Tibial artery (tissue), 4 donors: ENCODE measurements around the gene TFIP11.

Experiments
- DNase-seq, 2 donors: peaks; one replicate each; pipeline ENCODE4 v3.0.0-alpha.2; 2019
- H3K27ac ChIP-seq, 2 donors: fragments of 200-600 bp; sonication (generic) in 1 of 2; 1 replicate in 1 of 2; 2 replicates in 1 of 2; pipeline ENCODE4 v1.5.1; 2018 to 2019; ENCODE audit warnings: mild to moderate bottlenecking in 1 of 2
- H3K27me3 ChIP-seq, 2 donors: fragments of 200-600 bp; sonication (generic) in 1 of 2; one replicate each; pipeline versions ENCODE4 v1.5.1 to v1.6.0; 2016 to 2019
- H3K36me3 ChIP-seq, 3 donors: fragments of 200-600 bp; sonication (generic) in 2 of 3; one replicate each; pipeline ENCODE4 v1.5.1; 2016 to 2019; ENCODE audit warnings: mild to moderate bottlenecking in 2 of 3
- H3K4me1 ChIP-seq, 4 donors: fragments of 200-600 bp; sonication (generic) in 2 of 4; 1 replicate in 3 of 4; 2 replicates in 1 of 4; pipeline ENCODE4 v1.5.1; 2016 to 2019
- H3K4me3 ChIP-seq, 2 donors: fragments of 200-600 bp; sonication (generic) in 1 of 2; 1 replicate in 1 of 2; 2 replicates in 1 of 2; pipeline ENCODE4 v1.5.1; 2018 to 2019; ENCODE audit warnings: mild to moderate bottlenecking in 2 of 2
- H3K9me3 ChIP-seq, 3 donors: fragments of 200-600 bp; sonication (generic) in 1 of 3; one replicate each; pipeline ENCODE4 v1.5.1; 2016 to 2019
- intact Hi-C: fragments of 100-400 bp; cut with DNase I; formaldehyde crosslinking; loops from one replicate; pipeline ENCODE4 v1.15.0; 2023; ENCODE audit warnings: low total_unique reads
- TF ChIP-seq, protein P1 (sequence below), 2 experiments: fragments of 200-600 bp in 1 of 2; fragments of 450-650 bp in 1 of 2; IDR thresholded peaks; one replicate each; pipeline ENCODE4 v1.5.1; 2017 to 2019; ENCODE audit warnings: antibody characterized with exemption in 2 of 2, mild to moderate bottlenecking in 1 of 2, moderate library complexity in 1 of 2

Gene TFIP11

DNA sequence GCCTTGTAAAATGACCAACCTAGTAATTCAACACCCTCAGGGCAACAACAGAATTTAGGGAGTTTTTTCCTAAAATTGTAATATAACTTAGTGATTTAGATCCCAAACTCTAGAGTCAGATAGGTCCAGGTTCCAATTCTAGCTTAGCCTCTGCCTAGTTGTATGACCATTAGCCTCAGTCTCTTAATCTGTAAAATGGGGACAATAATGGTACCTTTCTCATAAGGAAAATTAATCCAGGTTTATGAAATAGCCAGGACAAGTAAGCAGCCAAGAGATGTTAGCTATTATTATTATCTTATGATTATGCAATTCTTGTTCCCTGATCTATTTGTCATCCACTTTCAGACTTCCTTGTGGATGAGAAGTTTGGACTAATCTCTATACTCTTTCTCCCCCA, 4.1 kb downstream of the TFIP11 start:
- peaks cover 59 to 68% (median 64%) of the 10 kb centered on the region in 3 donors for H3K36me3 ChIP-seq
- no peak overlapping the region for H3K4me3 ChIP-seq
- H3K27me3 ChIP-seq, result no peaks in the 10 kb centered on the region
- H3K9me3 ChIP-seq, result no peaks in the 10 kb centered on the region
- no peak for DNase-seq
- intact Hi-C loops, result no loop called here
- no peak overlapping the region for H3K27ac ChIP-seq
- TF ChIP-seq, protein P1, sequence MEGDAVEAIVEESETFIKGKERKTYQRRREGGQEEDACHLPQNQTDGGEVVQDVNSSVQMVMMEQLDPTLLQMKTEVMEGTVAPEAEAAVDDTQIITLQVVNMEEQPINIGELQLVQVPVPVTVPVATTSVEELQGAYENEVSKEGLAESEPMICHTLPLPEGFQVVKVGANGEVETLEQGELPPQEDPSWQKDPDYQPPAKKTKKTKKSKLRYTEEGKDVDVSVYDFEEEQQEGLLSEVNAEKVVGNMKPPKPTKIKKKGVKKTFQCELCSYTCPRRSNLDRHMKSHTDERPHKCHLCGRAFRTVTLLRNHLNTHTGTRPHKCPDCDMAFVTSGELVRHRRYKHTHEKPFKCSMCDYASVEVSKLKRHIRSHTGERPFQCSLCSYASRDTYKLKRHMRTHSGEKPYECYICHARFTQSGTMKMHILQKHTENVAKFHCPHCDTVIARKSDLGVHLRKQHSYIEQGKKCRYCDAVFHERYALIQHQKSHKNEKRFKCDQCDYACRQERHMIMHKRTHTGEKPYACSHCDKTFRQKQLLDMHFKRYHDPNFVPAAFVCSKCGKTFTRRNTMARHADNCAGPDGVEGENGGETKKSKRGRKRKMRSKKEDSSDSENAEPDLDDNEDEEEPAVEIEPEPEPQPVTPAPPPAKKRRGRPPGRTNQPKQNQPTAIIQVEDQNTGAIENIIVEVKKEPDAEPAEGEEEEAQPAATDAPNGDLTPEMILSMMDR (IDR thresholded peaks at IDR 0.05), result no peak
- peaks cover 0 to 20% (median 16%) of the 10 kb centered on the region in 4 donors for H3K4me1 ChIP-seq

DNA sequence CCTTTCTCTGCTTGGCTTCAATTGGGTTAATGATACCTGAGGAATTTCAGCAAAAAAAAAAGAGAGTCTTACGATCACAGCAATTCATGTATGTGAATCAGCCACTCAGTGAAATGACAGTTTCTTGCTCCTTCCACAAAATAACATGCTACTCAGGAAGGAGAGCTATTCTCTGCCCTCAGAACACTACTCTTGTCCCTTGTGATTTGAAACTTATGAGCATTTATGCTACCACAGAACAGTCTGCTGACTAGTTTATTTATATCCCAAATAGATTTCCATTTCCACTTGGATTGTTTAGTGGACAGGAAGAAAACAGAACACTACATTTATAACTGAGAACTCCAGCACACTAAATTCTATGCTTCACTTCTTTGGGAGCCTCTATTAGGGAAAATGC, 8.5 kb downstream of the TFIP11 start:
- Histone ChIP-seq H3K27ac (no peak overlapping the region), H3K9me3 (no peaks in the 10 kb centered on the region), H3K36me3 (peaks cover 91 to 98% (median 94%) of the 10 kb centered on the region in 3 donors), H3K27me3 (no peaks in the 10 kb centered on the region), H3K4me1 (no peaks in the 10 kb centered on the region), H3K4me3 (no peak overlapping the region)
- DNase-seq, result no peak
- intact Hi-C loops, result no loop called here
- TF ChIP-seq, protein P1 (IDR thresholded peaks at IDR 0.05), result no peak

DNA sequence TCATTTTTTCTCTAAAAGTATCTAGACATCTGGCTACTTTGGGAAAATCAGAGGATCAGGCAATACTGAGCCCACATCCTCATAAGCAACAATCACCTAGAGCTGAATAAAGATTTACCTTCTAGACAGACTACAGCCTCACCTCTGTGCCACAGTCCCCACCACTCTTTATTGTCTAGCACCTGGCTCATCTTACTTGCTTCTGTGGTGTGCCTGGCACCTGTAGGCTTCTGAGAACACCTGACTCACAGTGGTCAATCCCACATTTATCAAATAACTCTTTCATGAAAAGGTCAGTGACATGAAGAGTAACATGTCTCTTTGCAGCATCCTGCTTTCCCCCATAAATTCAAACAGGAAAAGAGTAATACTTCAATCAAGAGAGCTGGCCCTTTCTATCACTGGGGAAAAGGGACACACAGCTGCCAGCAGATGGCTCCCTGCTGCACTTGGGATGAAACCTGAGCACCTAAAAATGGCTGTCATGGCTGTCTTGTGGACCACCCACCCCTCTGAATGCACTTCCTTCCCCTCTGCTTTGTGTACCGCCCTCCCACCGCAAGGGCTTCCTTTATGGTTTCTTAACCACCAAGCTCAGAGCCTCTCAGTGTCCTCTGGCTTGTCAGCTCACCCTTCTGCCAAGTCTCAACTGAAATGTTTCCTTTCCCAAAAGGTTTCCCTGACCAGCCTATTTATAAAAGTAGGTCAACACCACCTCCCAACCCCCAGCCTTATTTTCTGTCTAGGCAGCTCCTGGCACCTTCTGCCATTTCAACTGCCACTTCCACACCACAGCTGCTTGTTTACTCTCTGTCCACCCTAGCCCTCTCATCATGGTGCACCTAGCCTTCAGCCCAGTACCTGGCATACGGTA, 9.3 kb downstream of the TFIP11 start:
- H3K36me3 ChIP-seq, result peaks cover 91 to 98% (median 93%) of the 10 kb centered on the region in 3 donors
- no peak overlapping the region for H3K27ac ChIP-seq
- no peak overlapping the region for H3K4me3 ChIP-seq
- H3K9me3 ChIP-seq, result no peaks in the 10 kb centered on the region
- no peaks in the 10 kb centered on the region for H3K27me3 ChIP-seq
- H3K4me1 ChIP-seq, result no peaks in the 10 kb centered on the region
- intact Hi-C loops, result no loop called here
- TF ChIP-seq, protein P1 (IDR thresholded peaks at IDR 0.05), result peak in 1 of 2 experiments; percentile 27
- no peak for DNase-seq

DNA sequence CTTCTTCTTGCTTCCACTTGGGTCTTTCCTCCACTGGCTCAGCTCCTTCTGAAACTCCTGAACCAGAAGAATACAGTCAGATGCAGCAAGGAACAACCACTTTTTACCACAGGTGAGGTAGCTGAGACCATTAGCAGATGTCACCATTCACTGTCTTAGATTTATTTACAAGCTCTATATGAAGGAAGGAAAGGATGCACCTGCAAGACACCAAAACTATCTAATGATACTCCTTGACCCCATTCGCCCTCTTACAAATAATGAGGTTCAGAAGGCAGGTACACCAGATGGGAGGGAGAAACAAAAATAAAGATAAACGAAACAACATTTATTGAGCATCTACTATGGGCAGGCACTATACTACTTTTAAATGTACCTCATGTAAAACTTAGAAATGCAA, 10.3 kb downstream of the TFIP11 start:
- Histone ChIP-seq H3K36me3 (peaks cover 88 to 99% (median 95%) of the 10 kb centered on the region in 3 donors), H3K4me1 (no peaks in the 10 kb centered on the region), H3K9me3 (no peaks in the 10 kb centered on the region), H3K4me3 (no peak overlapping the region), H3K27me3 (no peaks in the 10 kb centered on the region), H3K27ac (no peak overlapping the region)
- TF ChIP-seq, protein P1 (IDR thresholded peaks at IDR 0.05), result no peak
- no peak for DNase-seq
- intact Hi-C loops, result no loop called here

DNA sequence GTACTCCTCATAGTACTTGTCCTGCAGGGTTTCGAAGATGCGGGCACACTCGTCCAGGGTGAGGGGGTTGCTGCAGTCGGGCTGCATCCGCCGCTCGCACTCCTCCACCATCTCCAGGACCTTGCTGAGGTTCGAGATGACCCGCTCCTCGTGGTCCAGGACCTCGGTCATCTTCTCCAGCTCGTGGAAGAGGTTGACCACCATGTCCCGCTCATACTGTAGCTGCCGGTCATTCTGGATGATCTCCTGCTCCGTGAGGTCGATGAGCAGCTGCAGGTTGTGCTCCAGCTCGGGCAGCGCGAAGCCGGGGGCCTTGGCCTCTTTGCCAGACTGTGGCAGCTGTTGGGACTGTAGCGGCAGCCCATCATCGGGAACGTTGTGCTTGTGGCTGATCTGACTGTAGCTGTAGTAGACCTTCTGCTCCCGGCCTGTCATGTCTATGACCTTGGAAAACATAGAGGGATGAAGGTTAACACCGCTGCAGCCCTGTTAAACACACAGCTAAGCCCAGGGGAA, 13.0 kb downstream of the TFIP11 start:
- no peak for DNase-seq
- no peaks in the 10 kb centered on the region for H3K4me1 ChIP-seq
- H3K9me3 ChIP-seq, result no peaks in the 10 kb centered on the region
- H3K36me3 ChIP-seq, result peaks cover 87 to 99% (median 92%) of the 10 kb centered on the region in 3 donors
- intact Hi-C loops, result no loop called here
- no peak overlapping the region for H3K27ac ChIP-seq
- TF ChIP-seq, protein P1 (IDR thresholded peaks at IDR 0.05), result no peak
- H3K27me3 ChIP-seq, result no peaks in the 10 kb centered on the region
- no peak overlapping the region for H3K4me3 ChIP-seq
